Right lobe of liver (tissue), 6 donors: ENCODE measurements around the gene CYB5R2. TPM values are rescaled to one million over a fixed set of nuclear protein-coding genes. Genes with fewer than 3 reads are reported as not detected.

Experiments
- ATAC-seq, 4 donors: fragments of 200-7000 bp; cut with Tn5 transposase; one replicate each; pipeline ENCODE4 v1.9.1; 2020; ENCODE audit warnings: mild to moderate bottlenecking in 4 of 4, moderate library complexity in 4 of 4
- DNase-seq, 3 donors: peaks; one replicate each; pipeline ENCODE4 v3.0.0-alpha.2; 2020
- H3K27ac ChIP-seq, 3 donors: fragments of 200-600 bp; one replicate each; pipeline ENCODE4 v1.8.0; 2022
- H3K27me3 ChIP-seq, 2 donors: fragments of 200-600 bp; one replicate each; pipeline ENCODE4 v1.8.0; 2022
- H3K36me3 ChIP-seq, 4 donors: fragments of 200-600 bp; sonication (generic) in 1 of 4; one replicate each; pipeline versions ENCODE4 v1.5.1 to v1.8.0; 2017 to 2022; ENCODE audit warnings: control low read depth in 1 of 4
- H3K4me1 ChIP-seq, 4 donors: fragments of 200-600 bp; sonication (generic) in 1 of 4; one replicate each; pipeline versions ENCODE4 v1.5.1 to v1.8.0; 2017 to 2022; ENCODE audit warnings: control low read depth in 1 of 4
- H3K4me3 ChIP-seq, 3 donors: fragments of 200-600 bp; one replicate each; pipeline ENCODE4 v1.8.0; 2022
- H3K9me3 ChIP-seq, 4 donors: fragments of 200-600 bp; sonication (generic) in 1 of 4; one replicate each; pipeline versions ENCODE4 v1.5.1 to v1.8.0; 2017 to 2022; ENCODE audit warnings: control low read depth in 1 of 4
- POLR2A ChIP-seq: fragments of 450-650 bp; IDR thresholded peaks from one replicate; pipeline ENCODE4 v1.6.1; 2017; ENCODE audit warnings: antibody characterized with exemption, mild to moderate bottlenecking
- WGBS: methylation state at CpG from one replicate; pipeline ENCODE4 v1.1.6; 2018; ENCODE audit warnings: low coverage, low lambda C conversion rate; ENCODE audit not compliant: insufficient coverage; ENCODE audit errors: missing lambda C conversion rate; 5-methylcytosine and 5-hydroxymethylcytosine counted together
- intact Hi-C, 2 donors: fragments of 100-400 bp; cut with DNase I; formaldehyde crosslinking; loops; one replicate each; pipeline versions ENCODE4 v1.11.2 to v1.14.1; 2022
- total RNA-seq, 6 experiments: library from RNA; depleted of rRNA in 2 of 6; stranded (reverse); fragments of >200 nt in 2 of 6; fragmentation: NEBNext Ultra II Directional in 3 of 6; extraction: Animal tissue kit (Norgen Biotek cat#: 25700) in 3 of 6; gene quantifications; one replicate each; pipeline versions ENCODE4 v1.1.0 to v1.2.4, GENCODE V29; 2016 to 2023
- TF ChIP-seq, protein P1 (sequence below), 4 donors: fragments of 200-600 bp in 3 of 4; fragments of 450-650 bp in 1 of 4; IDR thresholded peaks; one replicate each; pipeline versions ENCODE4 v1.5.1 to v1.8.0; 2016 to 2022; ENCODE audit warnings: antibody characterized with exemption in 4 of 4, mild to moderate bottlenecking in 2 of 4
- donor health status: DM: no; HTN: yes; CAD: no.
- donor health status: DM: no; HTN: no; CAD: no.
- donor health status: DM: no; HTN: no; CAD: no.
- donor health status: DM: no; HTN: yes; CAD: no.
- donor health status: DM: no; HTN: yes; CAD: no.

Gene CYB5R2
- total RNA-seq, 6 experiments from 2014 or later: 0.71 to 3.5 (median 1.4) TPM

DNA sequence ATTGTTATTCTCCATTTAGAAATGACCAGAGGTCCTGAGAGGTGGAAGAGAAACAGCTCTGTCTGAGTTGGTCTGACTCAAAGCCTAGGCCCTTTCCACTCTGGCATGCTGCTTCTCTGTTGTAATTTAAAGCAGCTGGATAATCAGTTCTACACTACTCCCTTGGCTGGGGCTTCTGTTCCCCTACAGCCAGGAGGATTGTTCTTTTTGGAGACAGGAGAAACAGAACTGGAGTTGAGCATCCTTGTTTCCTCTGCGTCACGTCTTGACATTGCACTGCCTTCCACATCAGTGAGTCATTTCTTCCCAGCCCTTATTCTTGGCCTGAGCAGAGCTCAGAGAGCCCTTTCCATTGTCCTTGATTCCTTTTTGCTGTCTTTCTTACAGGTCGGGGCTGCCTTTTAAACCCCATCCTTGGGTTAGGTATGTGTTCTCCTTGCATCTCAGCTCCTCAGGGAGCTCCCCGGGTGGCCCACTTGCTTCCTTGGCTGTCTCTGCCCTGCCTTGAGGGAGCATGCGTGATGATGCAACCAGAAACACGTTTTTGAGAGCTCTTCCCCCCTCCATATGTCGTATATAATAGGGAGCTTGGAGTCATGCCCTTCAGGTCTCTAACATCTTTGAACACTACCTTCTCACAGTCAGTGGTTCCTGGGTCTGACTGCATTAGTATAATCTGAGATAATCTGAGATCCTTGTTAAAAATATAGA lies 35.7 kb downstream of the CYB5R2 start:
- WGBS: 75% methylated on average over 7 of the region's 7 CpGs
- H3K27me3 ChIP-seq: no peaks in the 10 kb centered on the region
- H3K36me3 ChIP-seq: peaks cover 0 to 74% (median 37%) of the 10 kb centered on the region in 4 donors
- ATAC-seq: no peak
- no peaks in the 10 kb centered on the region for H3K9me3 ChIP-seq
- peaks cover 0 to 4% (median 0%) of the 10 kb centered on the region in 4 donors for H3K4me1 ChIP-seq
- intact Hi-C loops: no loop called here
- H3K27ac ChIP-seq: no peak overlapping the region
- TF ChIP-seq POLR2A: no peak
- TF ChIP-seq, protein P1, sequence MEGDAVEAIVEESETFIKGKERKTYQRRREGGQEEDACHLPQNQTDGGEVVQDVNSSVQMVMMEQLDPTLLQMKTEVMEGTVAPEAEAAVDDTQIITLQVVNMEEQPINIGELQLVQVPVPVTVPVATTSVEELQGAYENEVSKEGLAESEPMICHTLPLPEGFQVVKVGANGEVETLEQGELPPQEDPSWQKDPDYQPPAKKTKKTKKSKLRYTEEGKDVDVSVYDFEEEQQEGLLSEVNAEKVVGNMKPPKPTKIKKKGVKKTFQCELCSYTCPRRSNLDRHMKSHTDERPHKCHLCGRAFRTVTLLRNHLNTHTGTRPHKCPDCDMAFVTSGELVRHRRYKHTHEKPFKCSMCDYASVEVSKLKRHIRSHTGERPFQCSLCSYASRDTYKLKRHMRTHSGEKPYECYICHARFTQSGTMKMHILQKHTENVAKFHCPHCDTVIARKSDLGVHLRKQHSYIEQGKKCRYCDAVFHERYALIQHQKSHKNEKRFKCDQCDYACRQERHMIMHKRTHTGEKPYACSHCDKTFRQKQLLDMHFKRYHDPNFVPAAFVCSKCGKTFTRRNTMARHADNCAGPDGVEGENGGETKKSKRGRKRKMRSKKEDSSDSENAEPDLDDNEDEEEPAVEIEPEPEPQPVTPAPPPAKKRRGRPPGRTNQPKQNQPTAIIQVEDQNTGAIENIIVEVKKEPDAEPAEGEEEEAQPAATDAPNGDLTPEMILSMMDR (IDR thresholded peaks at IDR 0.05): no peak
- no peak for DNase-seq
- H3K4me3 ChIP-seq: no peak overlapping the region

DNA sequence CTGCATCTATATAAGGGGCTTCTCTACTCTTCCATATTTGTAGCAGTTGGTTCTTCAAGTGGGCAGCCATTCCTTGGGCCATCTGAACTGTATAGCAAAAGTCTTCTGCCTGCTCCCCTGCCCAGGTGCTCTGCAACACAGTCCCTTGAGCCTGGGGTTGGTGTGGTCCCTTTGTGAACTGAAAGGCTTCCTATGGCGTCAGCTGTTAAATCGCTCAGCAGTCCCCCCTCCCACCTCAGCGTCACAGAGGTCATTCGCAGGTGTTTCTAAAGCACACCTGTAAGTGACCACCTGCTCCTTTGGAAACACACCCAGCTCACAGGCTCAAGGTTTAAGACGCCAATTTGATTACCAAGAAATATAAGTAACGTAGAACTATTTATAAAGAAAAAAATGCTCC lies 37.0 kb downstream of the CYB5R2 start:
- Histone ChIP-seq H3K4me3 (no peak overlapping the region), H3K27me3 (no peaks in the 10 kb centered on the region), H3K9me3 (no peaks in the 10 kb centered on the region), H3K4me1 (peaks cover 0 to 6% (median 0%) of the 10 kb centered on the region in 4 donors), H3K36me3 (peaks cover 0 to 76% (median 39%) of the 10 kb centered on the region in 4 donors), H3K27ac (no peak overlapping the region)
- WGBS: 71% methylated on average over 5 of the region's 6 CpGs
- ATAC-seq (no peak), DNase-seq (no peak)
- intact Hi-C loops: no loop called here
- TF ChIP-seq, protein P1 (IDR thresholded peaks at IDR 0.05): no peak
- TF ChIP-seq POLR2A: no peak

GRCh38 chr11:7635708-7636107 lies 37.6 kb downstream of the CYB5R2 start:
- no peak overlapping the region for H3K4me3 ChIP-seq
- intact Hi-C loops: no loop called here
- no peak overlapping the region for H3K27ac ChIP-seq
- H3K36me3 ChIP-seq: peaks cover 0 to 71% (median 39%) of the 10 kb centered on the region in 4 donors
- H3K9me3 ChIP-seq: no peaks in the 10 kb centered on the region
- WGBS: 95% methylated on average over 4 of the region's 4 CpGs
- TF ChIP-seq POLR2A: no peak
- TF ChIP-seq, protein P1 (IDR thresholded peaks at IDR 0.05): no peak
- no peaks in the 10 kb centered on the region for H3K27me3 ChIP-seq
- peaks cover 0 to 11% (median 4%) of the 10 kb centered on the region in 4 donors for H3K4me1 ChIP-seq
- no peak for DNase-seq
- no peak for ATAC-seq

DNA sequence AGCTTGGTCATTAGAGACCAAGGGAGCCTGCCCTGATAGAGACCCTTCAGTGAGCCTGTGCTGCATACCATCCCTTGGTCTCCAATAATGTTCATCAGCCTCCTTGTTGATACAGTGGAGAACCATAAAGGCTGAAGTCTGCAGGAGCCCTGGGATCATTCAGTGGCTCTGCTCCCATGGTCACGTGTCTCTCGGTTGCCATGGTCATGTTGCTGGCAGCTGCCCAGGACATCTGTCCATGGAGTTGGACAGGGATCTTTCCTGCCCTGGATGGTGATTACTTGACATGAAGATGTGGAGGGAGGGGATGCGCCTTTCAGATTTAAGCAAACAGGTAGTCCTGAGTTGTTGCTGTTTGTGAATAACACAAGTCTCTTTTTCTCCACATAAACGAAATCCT lies 38.2 kb downstream of the CYB5R2 start:
- DNase-seq (peak in 2 of 3 donors; percentile 42 to 70), ATAC-seq (peak in 3 of 4 donors; percentile 50 to 57 (median 56))
- Histone ChIP-seq H3K36me3 (peaks cover 0 to 65% (median 39%) of the 10 kb centered on the region in 4 donors), H3K4me3 (no peak overlapping the region), H3K27ac (no peak overlapping the region), H3K27me3 (no peaks in the 10 kb centered on the region), H3K4me1 (peaks cover 0 to 16% (median 9%) of the 10 kb centered on the region in 4 donors), H3K9me3 (no peaks in the 10 kb centered on the region)
- 10% methylated on average over 2 of the region's 4 CpGs for WGBS
- TF ChIP-seq, protein P1 (IDR thresholded peaks at IDR 0.05): no peak
- no peak for TF ChIP-seq POLR2A
- intact Hi-C loops: no loop called here
